A673 (cell line): ENCODE results near the gene CCRL2.

Experiments used
- CTCF ChIP-seq: fragments of 300-800, 200-600 bp; sonication (generic); conservative IDR thresholded peaks from 2 replicates; pipeline ENCODE4 v1.5.1; 2017; ENCODE audit warnings: low read depth, mild to moderate bottlenecking, antibody characterized with exemption, low read length, moderate library complexity, mixed read lengths
- EZH2 ChIP-seq: fragments of 200-600 bp; sonication (generic); IDR thresholded peaks from 2 replicates; pipeline ENCODE4 v1.6.1; 2017; ENCODE audit warnings: borderline replicate concordance, low read depth, mild to moderate bottlenecking, mixed read lengths, antibody characterized with exemption, low read length; ENCODE audit not compliant: poor library complexity, severe bottlenecking

- no peak for TF ChIP-seq CTCF
- TF ChIP-seq EZH2: no peak
These were observed 13.3 kb upstream of the CCRL2 start for GRCh38 chr3:46393554-46394434.
